H1 (cell line): ENCODE measurements around the gene PPARA. TPM values are rescaled to one million over a fixed set of nuclear protein-coding genes. Genes with fewer than 3 reads are reported as not detected.

ENCODE experiments used
- CTCF ChIA-PET: fragments of 300-600 bp; sonication (Branson Sonifier 250); formaldehyde crosslinking; loops from one replicate; lab custom pipeline; 2021; ENCODE audit not compliant: partially characterized antibody; lab: Charles Lee
- POLR2A ChIA-PET: fragments of 300-600 bp; sonication (Branson Sonifier 250); formaldehyde crosslinking; loops from one replicate; lab custom pipeline; 2021; ENCODE audit warnings: inconsistent platforms; ENCODE audit not compliant: partially characterized antibody; lab: Charles Lee
- DNase-seq, 2 experiments: peaks; one replicate each; pipeline versions ENCODE4 v3.0.0 to v3.0.0-alpha.2; 2010 to 2022; ENCODE audit warnings: low spot score in 2 of 2, low read depth in 1 of 2, mixed read lengths in 1 of 2
- FAIRE-seq: peaks from 2 replicates; lab custom pipeline; 2011; peaks lifted over from hg19 to GRCh38; lab: Jason Lieb, UNC
- H2AFZ ChIP-seq: 2 replicates; pipeline ENCODE4 v1.8.1; 2012; ENCODE audit warnings: low read length, inconsistent platforms
- H2AK5ac ChIP-seq: 2 replicates; pipeline ENCODE4 v1.6.1; 2013; ENCODE audit warnings: low read depth, low read length
- H2BK120ac ChIP-seq: replicated peaks from 2 replicates; pipeline ENCODE3; 2013; ENCODE audit warnings: low read depth, low read length, inconsistent platforms
- H2BK12ac ChIP-seq: 2 replicates; pipeline ENCODE4 v1.6.1; 2013; ENCODE audit warnings: low read depth, low read length
- H2BK15ac ChIP-seq: 2 replicates; pipeline ENCODE4 v1.6.1; 2013; ENCODE audit warnings: low read length
- H2BK20ac ChIP-seq: 2 replicates; pipeline ENCODE4 v1.6.1; 2013; ENCODE audit warnings: low read length
- H2BK5ac ChIP-seq: 2 replicates; pipeline ENCODE4 v1.6.1; 2013; ENCODE audit warnings: low read depth, low read length
- H3K14ac ChIP-seq: 2 replicates; pipeline ENCODE4 v1.6.1; 2013; ENCODE audit warnings: inconsistent platforms; ENCODE audit not compliant: insufficient read length
- H3K18ac ChIP-seq: 2 replicates; pipeline ENCODE4 v1.6.1; 2013; ENCODE audit warnings: low read length; ENCODE audit errors: extremely low read depth
- H3K23ac ChIP-seq: 2 replicates; pipeline ENCODE4 v1.6.1; 2013; ENCODE audit warnings: inconsistent platforms; ENCODE audit not compliant: insufficient read length
- H3K23me2 ChIP-seq: 2 replicates; pipeline ENCODE4 v1.6.1; 2013; ENCODE audit warnings: low read depth, low read length
- H3K27ac ChIP-seq: 2 replicates; pipeline ENCODE4 v1.6.1; 2011; ENCODE audit warnings: low read depth, low read length, inconsistent platforms
- H3K27me3 ChIP-seq, 4 experiments: replicated peaks in 1 of 4; 1 replicate in 1 of 4; 2 replicates in 3 of 4; pipeline versions ENCODE4 v1.6.1 to v1.8.1; 2011 to 2013; ENCODE audit warnings: low read length in 3 of 4, mild to moderate bottlenecking in 3 of 4, inconsistent platforms in 2 of 4, mixed read lengths in 2 of 4, moderate library complexity in 1 of 4; ENCODE audit not compliant: control insufficient read depth in 3 of 4, insufficient read depth in 3 of 4; ENCODE audit errors: extremely low read depth in 1 of 4
- H3K36me3 ChIP-seq, 4 experiments: 2 replicates each; pipeline versions ENCODE4 v1.6.1 to v1.8.1; 2011 to 2013; ENCODE audit warnings: mild to moderate bottlenecking in 4 of 4, low read length in 3 of 4, moderate library complexity in 2 of 4, control low read depth in 1 of 4, inconsistent platforms in 1 of 4; ENCODE audit not compliant: insufficient read depth in 4 of 4, control insufficient read depth in 2 of 4
- H3K4ac ChIP-seq: replicated peaks from 2 replicates; pipeline ENCODE3; 2013; ENCODE audit warnings: low read length, low read depth, mixed read lengths, inconsistent platforms; ENCODE audit not compliant: insufficient read length
- H3K4me1 ChIP-seq, 4 experiments: replicated peaks in 1 of 4; 1 replicate in 1 of 4; 2 replicates in 3 of 4; pipeline versions ENCODE4 v1.6.1 to v1.8.1; 2011 to 2013; ENCODE audit warnings: low read length in 3 of 4, inconsistent platforms in 2 of 4, mixed read lengths in 1 of 4; ENCODE audit not compliant: insufficient read depth in 4 of 4, control insufficient read depth in 3 of 4
- H3K4me2 ChIP-seq, 2 experiments: 2 replicates each; pipeline versions ENCODE4 v1.6.1 to v1.8.1; 2011 to 2013; ENCODE audit warnings: low read depth in 2 of 2, low read length in 2 of 2, control low read depth in 1 of 2, inconsistent platforms in 1 of 2, mild to moderate bottlenecking in 1 of 2; ENCODE audit not compliant: insufficient read depth in 1 of 2
- H3K4me3 ChIP-seq, 4 experiments: fragments of 200-600, 300-600 bp in 1 of 4; sonication (generic), shearing (Covaris generic), sonication (Bioruptor Twin) in 1 of 4; 2 replicates each; pipeline versions ENCODE4 v1.5.1 to v1.8.1; 2011 to 2016; ENCODE audit warnings: low read length in 4 of 4, low read depth in 3 of 4, control low read depth in 2 of 4, inconsistent platforms in 2 of 4, mild to moderate bottlenecking in 2 of 4, mixed read lengths in 1 of 4, moderate library complexity in 1 of 4; ENCODE audit not compliant: insufficient read depth in 2 of 4; ENCODE audit errors: extremely low read depth in 1 of 4
- H3K56ac ChIP-seq: replicated peaks from 2 replicates; pipeline ENCODE3; 2013; ENCODE audit warnings: low read depth, mild to moderate bottlenecking, mixed read lengths, low read length, inconsistent platforms; ENCODE audit not compliant: insufficient read length
- H3K79me1 ChIP-seq: 2 replicates; pipeline ENCODE4 v1.6.1; 2013; ENCODE audit warnings: low read depth, low read length, control low read depth
- H3K79me2 ChIP-seq, 2 experiments: 2 replicates each; pipeline versions ENCODE4 v1.6.1 to v1.8.1; 2012 to 2013; ENCODE audit warnings: low read length in 2 of 2, mild to moderate bottlenecking in 2 of 2, inconsistent platforms in 1 of 2; ENCODE audit not compliant: insufficient read depth in 2 of 2, control insufficient read depth in 1 of 2
- H3K9ac ChIP-seq, 4 experiments: replicated peaks in 1 of 4; 1 replicate in 1 of 4; 2 replicates in 3 of 4; pipeline versions ENCODE4 v1.6.1 to v1.8.1; 2011 to 2013; ENCODE audit warnings: low read depth in 3 of 4, low read length in 3 of 4, control low read depth in 2 of 4, mild to moderate bottlenecking in 2 of 4, moderate library complexity in 2 of 4, inconsistent platforms in 1 of 4; ENCODE audit errors: extremely low read depth in 1 of 4
- H3K9me3 ChIP-seq, 2 experiments: 2 replicates each; pipeline versions ENCODE4 v1.6.1 to v1.8.1; 2012 to 2013; ENCODE audit warnings: mild to moderate bottlenecking in 2 of 2, moderate library complexity in 2 of 2, control low read depth in 1 of 2, inconsistent platforms in 1 of 2, low read depth in 1 of 2, low read length in 1 of 2, mixed read lengths in 1 of 2; ENCODE audit not compliant: insufficient read depth in 2 of 2
- H4K20me1 ChIP-seq, 2 experiments: replicated peaks in 1 of 2; 2 replicates each; pipeline versions ENCODE3 to v1.8.1; 2011 to 2013; ENCODE audit warnings: inconsistent platforms in 2 of 2, low read length in 2 of 2, mild to moderate bottlenecking in 1 of 2; ENCODE audit not compliant: insufficient read depth in 2 of 2, control insufficient read depth in 1 of 2
- H4K5ac ChIP-seq: 2 replicates; pipeline ENCODE4 v1.6.1; 2013; ENCODE audit warnings: low read length, low read depth, mixed read lengths, inconsistent platforms; ENCODE audit not compliant: insufficient read length
- H4K8ac ChIP-seq: 2 replicates; pipeline ENCODE4 v1.8.0; 2013; ENCODE audit warnings: mild to moderate bottlenecking, moderate library complexity, low read length, inconsistent platforms; ENCODE audit not compliant: insufficient read depth; ENCODE audit errors: extremely low read depth
- H4K91ac ChIP-seq: replicated peaks from 2 replicates; pipeline ENCODE3; 2013; ENCODE audit warnings: low read length, mixed read lengths, inconsistent platforms; ENCODE audit not compliant: insufficient read length
- CBX5 ChIP-seq: fragments of 300-800, 300-1000 bp; sonication (generic); IDR thresholded peaks from 2 replicates; pipeline ENCODE4 v1.7.1; 2016; ENCODE audit warnings: antibody characterized with exemption, low read length, low read depth
- EP300 ChIP-seq, 2 experiments: IDR thresholded peaks; 1 replicate in 1 of 2; 2 replicates in 1 of 2; pipeline ENCODE4 v1.6.1; 2011 to 2012; ENCODE audit warnings: low read depth in 2 of 2, low read length in 2 of 2, mild to moderate bottlenecking in 2 of 2, borderline replicate concordance in 1 of 2, inconsistent platforms in 1 of 2, moderate library complexity in 1 of 2
- KDM1A ChIP-seq: fragments of 200-600, 300-600 bp; sonication (generic); IDR thresholded peaks from 2 replicates; pipeline ENCODE4 v1.7.1; 2016; ENCODE audit warnings: mild to moderate bottlenecking, low read length, borderline replicate concordance
- KDM5A ChIP-seq: fragments of 200-600 bp; IDR thresholded peaks from 2 replicates; pipeline ENCODE4 v1.7.1; 2012; ENCODE audit warnings: mild to moderate bottlenecking, low read length, inconsistent platforms, mixed read lengths
- PHF8 ChIP-seq: fragments of 200-600 bp; sonication (generic); conservative IDR thresholded peaks from 2 replicates; pipeline ENCODE4 v1.7.1; 2012; ENCODE audit warnings: low read depth, mild to moderate bottlenecking, inconsistent platforms, low read length, moderate library complexity
- SIN3A ChIP-seq, 2 experiments: IDR thresholded peaks in 1 of 2; conservative IDR thresholded peaks in 1 of 2; 2 replicates each; pipeline ENCODE4 v1.6.1; 2011 to 2012; ENCODE audit warnings: low read length in 2 of 2, improper control_type of control experiment in 1 of 2, low read depth in 1 of 2, mild to moderate bottlenecking in 1 of 2
- TAF1 ChIP-seq: IDR thresholded peaks from 2 replicates; pipeline ENCODE4 v1.6.1; 2011; ENCODE audit warnings: mild to moderate bottlenecking, low read depth, low read length
- WGBS, 2 experiments: shearing (Covaris generic) in 1 of 2; methylation state at CpG; one replicate each; pipeline versions ENCODE4 v1.1.6 to v1.1.7; 2013 to 2015; ENCODE audit warnings: low lambda C conversion rate in 2 of 2, mixed read lengths in 2 of 2, inconsistent platforms in 1 of 2, low coverage in 1 of 2, missing lambda C conversion rate in 1 of 2; ENCODE audit not compliant: insufficient replicate concordance in 2 of 2, insufficient coverage in 1 of 2, insufficient read length in 1 of 2; ENCODE audit errors: extremely low coverage in 1 of 2, missing lambda C conversion rate in 1 of 2; 5-methylcytosine and 5-hydroxymethylcytosine counted together
- polyA plus RNA-seq, 7 experiments: library from polyadenylated mRNA; depleted of rRNA in 3 of 7; stranded (reverse) in 5 of 7; unstranded in 2 of 7; fragments of >200 nt in 5 of 7; fragments of 200-250 nt in 2 of 7; gene quantifications; 1 replicate in 5 of 7; 2 replicates in 1 of 7; 4 replicates in 1 of 7; pipeline versions ENCODE4 v1.2.1 to v1.2.3, GENCODE V29; 2011 to 2013; ENCODE audit warnings: missing spikeins in 2 of 7, mixed read lengths in 2 of 7
- total RNA-seq: library from RNA; stranded (reverse); fragmentation: NEBNext Ultra II Directional; extraction: Animal tissue kit (Norgen Biotek cat#: 25700); gene quantifications from 2 replicates; pipeline ENCODE4 v1.2.1, GENCODE V29; 2021

Gene PPARA
- total and polyA plus RNA-seq, 2 of the 8 experiments (the other 6 are each of a cell fraction or from before 2014, with no cell fraction given), result 3.1 to 8.2 TPM

- H2BK120ac ChIP-seq, result no peak overlapping the region
- no peak overlapping the region for H3K14ac ChIP-seq
- H2AK5ac ChIP-seq, result no peak overlapping the region
- H4K91ac ChIP-seq, result no peak overlapping the region
- no peaks in the 10 kb centered on the region for H3K23me2 ChIP-seq
- H2AFZ ChIP-seq, result no peak overlapping the region
- no peak overlapping the region for H3K18ac ChIP-seq
- no peak overlapping the region for H2BK15ac ChIP-seq
- no peaks in the 10 kb centered on the region for H3K27me3 ChIP-seq
- CTCF ChIA-PET, result interaction anchor here (1.3 kb wide), 1 partner anchor 254 kb away, joined by 3 read pairs; no protein-coding TSS in a partner anchor
- WGBS, 2 experiments, result 91% methylated on average over 17 of the region's 24 CpGs; no CpG with 5 or more reads in 1 of the 2 experiments
- H4K20me1 ChIP-seq, result peaks cover 0 to 3% of the 10 kb centered on the region in 2 experiments
- no peak overlapping the region for H3K56ac ChIP-seq
- H2BK5ac ChIP-seq, result no peak overlapping the region
- POLR2A ChIA-PET, result no interaction called here
- DNase-seq, result no peak
- no peak overlapping the region for H3K4ac ChIP-seq
- H4K5ac ChIP-seq, result no peak overlapping the region
- H3K23ac ChIP-seq, result no peak overlapping the region
- H4K8ac ChIP-seq, result no peak overlapping the region
- no peak overlapping the region for H3K9ac ChIP-seq
- no peak overlapping the region for H3K27ac ChIP-seq
- no peak for FAIRE-seq
- H3K36me3 ChIP-seq, result peaks cover 0 to 7% (median 1%) of the 10 kb centered on the region in 4 experiments; a peak in 3 of 8 replicates
- no peaks in the 10 kb centered on the region for H3K4me1 ChIP-seq
- H3K79me1 ChIP-seq, result no peaks in the 10 kb centered on the region; the same call in 1 of the 2 replicates
- H2BK20ac ChIP-seq, result no peak overlapping the region
- H3K9me3 ChIP-seq, result no peaks in the 10 kb centered on the region
- no peak overlapping the region for H2BK12ac ChIP-seq
- no peak overlapping the region for H3K4me3 ChIP-seq
- no peaks in the 10 kb centered on the region for H3K79me2 ChIP-seq
- no peak overlapping the region for H3K4me2 ChIP-seq
- TF ChIP-seq CBX5, result no peak
- TF ChIP-seq KDM5A, result no peak
- TF ChIP-seq PHF8, result no peak
- no peak for TF ChIP-seq EP300 (IDR thresholded peaks at IDR 0.05; ENCODE audit: borderline replicate concordance in 1 of 2, low read depth in 2 of 2, low read length in 2 of 2)
- TF ChIP-seq TAF1, result no peak
- no peak for TF ChIP-seq KDM1A
- no peak for TF ChIP-seq SIN3A (conservative IDR thresholded peaks at IDR 0.05 in 1 of 2, IDR thresholded peaks at IDR 0.05 in 1 of 2; ENCODE audit: low read depth in 1 of 2, low read length in 2 of 2)
Observed at GRCh38 chr22:46287873-46288751, 137.8 kb downstream of the PPARA start.
